ENCODE results near the gene CLEC4D.
"Not testable (repeated sequence)": the region's sequence is repeated elsewhere in the genome, so short reads cannot be mapped to it uniquely, and the experiment has no call there.

Gene CLEC4D

GRCh38 chr12:8513256-8513655 lies at the start of gene CLEC4D:
Gene CLEC4D (plus strand): TSS chr12:8513503. CDS start chr12:8513733, 230 bp downstream.
- DNase-seq, result no peak

GRCh38 chr12:8465301-8465996 lies 47.9 kb upstream of the CLEC4D start:
- no peak for DNase-seq

- DNase-seq, result no peak
Measured at GRCh38 chr12:8466241-8466640, 47.1 kb upstream of the CLEC4D start.

GRCh38 chr12:8471090-8471489 lies 42.2 kb upstream of the CLEC4D start:
- DNase-seq, result no peak

GRCh38 chr12:8475508-8476203 lies 37.6 kb upstream of the CLEC4D start:
- no peak for DNase-seq

- DNase-seq, result no peak
Measured at GRCh38 chr12:8482571-8483061, 30.7 kb upstream of the CLEC4D start.

- no peak for DNase-seq
Measured at GRCh38 chr12:8483079-8483478, 30.2 kb upstream of the CLEC4D start.

- DNase-seq, result no peak
Measured at GRCh38 chr12:8491646-8492530, 21.4 kb upstream of the CLEC4D start.

GRCh38 chr12:8493084-8493483 lies 20.2 kb upstream of the CLEC4D start:
- no peak for DNase-seq

GRCh38 chr12:8495671-8496070 lies 17.6 kb upstream of the CLEC4D start:
- DNase-seq, result not testable (repeated sequence)

- not testable (repeated sequence) for DNase-seq
Measured at GRCh38 chr12:8496074-8496473, 17.2 kb upstream of the CLEC4D start.

- no peak for DNase-seq
Measured at GRCh38 chr12:8499616-8500015, 13.7 kb upstream of the CLEC4D start.

GRCh38 chr12:8501720-8502119 lies 11.6 kb upstream of the CLEC4D start:
- DNase-seq, result no peak

GRCh38 chr12:8504351-8504750 lies 9.0 kb upstream of the CLEC4D start:
- DNase-seq, result no peak

GRCh38 chr12:8507596-8507995 lies 5.7 kb upstream of the CLEC4D start:
- no peak for DNase-seq

- DNase-seq, result no peak
Measured at GRCh38 chr12:8508223-8508622, 5.1 kb upstream of the CLEC4D start.

GRCh38 chr12:8508910-8509841 lies 4.1 kb upstream of the CLEC4D start:
- DNase-seq, result no peak

- DNase-seq, result no peak
Measured at GRCh38 chr12:8517971-8518370, 4.7 kb downstream of the CLEC4D start.

- DNase-seq, result no peak
Measured at GRCh38 chr12:8519171-8519570, 5.9 kb downstream of the CLEC4D start.

- DNase-seq, result no peak
Measured at GRCh38 chr12:8527250-8528130, 14.2 kb downstream of the CLEC4D start.

GRCh38 chr12:8532045-8532444 lies 18.7 kb downstream of the CLEC4D start:
- no peak for DNase-seq

Data from NCI-H526 (cell line).